NCI-H1436 (cell line): Measurements from ENCODE around the gene SSBP3.

ENCODE experiments used
- DNase-seq: peaks from one replicate; lab custom pipeline; 2025; lab: John Stamatoyannopoulos, UW

Gene SSBP3

GRCh38 chr1:54263601-54264226, 142.5 kb downstream of the SSBP3 start:
- DNase-seq, result no peak

- no peak for DNase-seq
Measured at GRCh38 chr1:54262244-54262643, 143.9 kb downstream of the SSBP3 start.

- DNase-seq, result no peak
Measured at GRCh38 chr1:54260810-54261209, 145.4 kb downstream of the SSBP3 start.

- peak; percentile 84 for DNase-seq
Measured at GRCh38 chr1:54259546-54260140, 146.6 kb downstream of the SSBP3 start.

- DNase-seq, result no peak
Measured at GRCh38 chr1:54257876-54258275, 148.3 kb downstream of the SSBP3 start.

- no peak for DNase-seq
Measured at GRCh38 chr1:54257346-54257620, 148.9 kb downstream of the SSBP3 start.

- peak; percentile 44 for DNase-seq
Measured at GRCh38 chr1:54256522-54257345, 149.5 kb downstream of the SSBP3 start.

GRCh38 chr1:54255026-54255702, 151.0 kb downstream of the SSBP3 start:
- no peak for DNase-seq

- DNase-seq, result peak; percentile 67
Measured at GRCh38 chr1:54254055-54254454, 152.1 kb downstream of the SSBP3 start.

- no peak for DNase-seq
Measured at GRCh38 chr1:54253480-54253879, 152.7 kb downstream of the SSBP3 start.

GRCh38 chr1:54252371-54252936, 153.7 kb downstream of the SSBP3 start:
- no peak for DNase-seq

- DNase-seq, result no peak
Measured at GRCh38 chr1:54250670-54251069, 155.5 kb downstream of the SSBP3 start.

GRCh38 chr1:54249819-54250435, 156.3 kb downstream of the SSBP3 start:
- no peak for DNase-seq

- DNase-seq, result no peak
Measured at GRCh38 chr1:54248966-54249365, 157.2 kb downstream of the SSBP3 start.

- no peak for DNase-seq
Measured at GRCh38 chr1:54247863-54248515, 158.2 kb downstream of the SSBP3 start.

- no peak for DNase-seq
Measured at GRCh38 chr1:54246116-54246721, 160.0 kb downstream of the SSBP3 start.

- no peak for DNase-seq
Measured at GRCh38 chr1:54245501-54245900, 160.7 kb downstream of the SSBP3 start.

- DNase-seq, result no peak
Measured at GRCh38 chr1:54244655-54245054, 161.5 kb downstream of the SSBP3 start.

GRCh38 chr1:54243022-54243421, 163.2 kb downstream of the SSBP3 start:
- no peak for DNase-seq

- DNase-seq, result no peak
Measured at GRCh38 chr1:54241364-54241763, 164.8 kb downstream of the SSBP3 start.

GRCh38 chr1:54240741-54241335, 165.4 kb downstream of the SSBP3 start:
- DNase-seq, result no peak
